Smooth muscle cell of the brain vasculature (primary cell): Measurements from ENCODE around the gene APBA3.

Experiments
- DNase-seq: peaks from one replicate; pipeline ENCODE4 v3.0.0-alpha.2; 2012; ENCODE audit warnings: low read depth, low spot score

APBA3 gene

DNA sequence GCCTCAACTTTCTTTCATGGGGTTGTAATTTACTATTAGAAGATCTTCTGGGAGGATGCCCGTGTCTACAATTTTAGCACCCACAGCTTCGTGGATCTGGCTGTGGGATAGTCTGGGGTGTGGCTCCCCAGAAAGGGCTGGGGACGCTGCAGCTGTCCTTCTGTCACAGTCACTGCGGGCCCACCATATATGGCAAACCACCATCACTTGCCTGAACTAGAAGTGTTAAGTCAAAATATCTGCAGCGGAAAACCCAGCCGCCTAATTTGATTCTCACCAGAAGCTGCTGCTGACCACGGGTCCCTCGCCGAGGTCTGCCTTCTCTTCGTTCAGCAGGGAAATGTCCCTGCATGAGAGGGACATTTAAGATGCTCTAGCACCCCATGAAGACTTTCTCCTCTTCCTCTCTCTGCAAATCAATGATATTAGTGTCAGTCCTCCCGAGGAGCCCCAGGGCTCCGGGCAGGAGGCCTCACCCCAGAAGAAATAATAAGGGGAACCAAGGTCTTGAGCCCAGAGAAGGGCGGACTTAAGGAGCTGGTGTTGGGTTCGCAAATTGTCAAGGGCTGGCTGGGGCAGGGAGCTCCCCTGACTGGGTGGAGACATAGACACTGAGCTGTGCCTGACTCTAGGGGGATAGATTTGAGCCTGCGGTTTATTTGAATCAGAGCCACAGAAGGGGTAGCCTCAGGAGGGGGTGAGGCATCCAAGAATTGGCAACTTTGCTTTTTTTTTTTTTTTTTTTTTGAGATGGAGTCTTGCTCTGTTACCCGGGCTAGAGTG lies 27.7 kb upstream of the APBA3 start:
- DNase-seq = no peak

DNA sequence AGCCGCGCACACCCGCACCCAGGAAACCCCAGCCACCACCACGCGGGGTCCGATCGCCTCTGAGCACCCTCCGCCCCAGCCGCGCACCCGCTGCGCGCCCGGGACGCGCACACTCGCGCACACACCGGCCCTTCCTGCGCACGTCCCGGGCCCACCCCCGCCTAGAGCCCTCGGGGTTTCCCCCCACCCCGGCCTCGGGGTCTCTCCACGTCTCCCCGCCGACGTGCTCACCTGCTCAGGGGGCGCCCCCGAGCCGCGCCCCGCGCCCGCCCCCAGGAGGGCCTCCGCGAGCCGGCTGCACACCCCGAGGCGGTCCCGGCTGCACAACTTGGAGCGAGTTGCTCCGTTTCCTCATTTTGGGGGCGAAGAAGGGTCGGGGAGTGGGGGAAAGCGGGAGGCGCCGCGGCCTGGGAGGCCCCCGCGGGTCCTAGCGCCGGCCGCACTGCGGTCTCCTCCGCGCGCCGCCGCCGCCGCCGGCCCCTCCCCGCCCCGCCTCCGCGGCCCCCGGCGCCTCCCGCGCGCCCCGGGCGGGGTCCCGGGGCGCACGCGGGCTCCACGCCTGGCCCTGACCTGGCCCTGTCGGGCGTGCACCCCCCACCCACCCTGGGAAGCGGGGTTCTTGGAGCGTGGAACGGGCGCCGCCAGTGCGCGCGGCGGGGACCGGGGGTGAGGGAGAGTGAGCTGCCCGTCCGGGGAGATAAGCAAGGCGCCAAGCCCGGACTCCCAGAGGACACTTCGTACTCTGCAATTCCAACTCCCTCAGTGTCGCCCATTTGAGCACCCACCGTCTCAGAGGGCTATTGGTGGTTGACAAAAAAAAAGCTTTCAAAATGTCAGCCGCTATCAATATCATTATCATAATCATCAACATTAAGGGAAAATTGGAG lies 24.7 kb upstream of the APBA3 start, which contains the start of gene MATK:
Gene MATK, minus strand, starts transcription at position 444 of the 887 bp plus-strand sequence. CDS start 1,246 bp downstream, outside the sequence.
- no peak for DNase-seq

DNA sequence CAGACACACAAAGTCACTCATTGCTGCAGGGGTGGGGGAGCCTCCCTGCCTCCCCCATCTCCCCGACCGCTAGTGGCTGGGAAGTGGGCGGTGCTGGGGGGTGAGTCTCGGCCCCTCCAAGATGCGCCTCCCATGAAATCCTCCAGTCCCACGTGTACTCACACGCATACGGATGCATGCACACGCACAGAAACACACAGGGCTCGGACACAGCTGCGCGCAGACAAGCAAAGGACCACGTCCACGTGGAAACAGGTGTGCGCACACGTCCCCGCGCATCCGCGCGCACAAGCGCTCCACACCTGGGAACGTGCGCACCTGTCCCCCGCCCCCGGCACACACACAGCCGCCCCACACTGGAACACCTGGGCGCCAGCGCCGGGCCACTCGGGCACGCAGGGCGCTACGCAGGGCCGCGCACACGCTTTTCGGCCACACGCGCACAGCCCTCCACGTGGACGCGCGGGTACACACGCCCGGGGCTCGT lies 24.0 kb upstream of the APBA3 start:
- DNase-seq = no peak

DNA sequence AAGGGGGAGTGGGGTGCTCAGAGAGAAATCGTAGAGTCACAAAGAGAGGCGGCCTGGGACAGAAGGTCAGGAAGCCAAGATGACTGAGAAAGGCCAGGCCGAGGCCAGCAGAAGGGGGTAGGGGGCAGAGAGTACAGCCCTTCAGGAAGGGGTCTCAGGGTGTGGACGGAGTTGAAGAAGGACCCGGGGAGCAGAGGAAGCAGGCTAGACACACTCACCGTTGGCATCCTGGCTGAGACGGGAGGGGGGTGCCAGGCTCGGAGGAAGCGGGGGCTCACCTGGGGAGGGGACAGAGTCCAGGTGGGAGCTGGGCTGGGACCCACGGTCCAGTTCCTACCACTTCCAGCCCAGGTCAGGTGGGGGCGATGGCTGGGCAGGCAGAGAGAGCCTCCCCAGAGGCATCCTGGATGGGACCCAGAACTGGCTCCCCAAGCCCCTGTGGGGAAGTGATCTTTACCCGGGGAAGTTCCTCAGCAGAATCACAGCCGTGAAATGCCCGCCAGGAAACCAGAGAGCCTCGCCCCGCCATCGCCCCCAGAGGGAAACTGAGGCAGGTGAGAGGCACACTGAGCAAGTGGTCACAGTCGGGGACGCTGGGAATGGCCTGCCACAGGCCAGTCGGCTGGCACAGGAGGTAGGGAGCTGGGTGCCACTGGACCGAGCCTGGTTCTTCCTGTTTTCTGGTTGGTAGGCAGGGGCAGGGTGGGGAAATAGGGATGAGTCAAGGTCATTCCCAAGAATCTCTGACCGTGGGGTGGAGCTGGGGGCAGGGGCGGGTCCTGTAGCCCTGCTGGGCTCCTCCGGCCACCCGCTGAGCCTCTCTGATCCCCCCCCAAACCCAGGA lies 23.3 kb upstream of the APBA3 start:
- DNase-seq = no peak

DNA sequence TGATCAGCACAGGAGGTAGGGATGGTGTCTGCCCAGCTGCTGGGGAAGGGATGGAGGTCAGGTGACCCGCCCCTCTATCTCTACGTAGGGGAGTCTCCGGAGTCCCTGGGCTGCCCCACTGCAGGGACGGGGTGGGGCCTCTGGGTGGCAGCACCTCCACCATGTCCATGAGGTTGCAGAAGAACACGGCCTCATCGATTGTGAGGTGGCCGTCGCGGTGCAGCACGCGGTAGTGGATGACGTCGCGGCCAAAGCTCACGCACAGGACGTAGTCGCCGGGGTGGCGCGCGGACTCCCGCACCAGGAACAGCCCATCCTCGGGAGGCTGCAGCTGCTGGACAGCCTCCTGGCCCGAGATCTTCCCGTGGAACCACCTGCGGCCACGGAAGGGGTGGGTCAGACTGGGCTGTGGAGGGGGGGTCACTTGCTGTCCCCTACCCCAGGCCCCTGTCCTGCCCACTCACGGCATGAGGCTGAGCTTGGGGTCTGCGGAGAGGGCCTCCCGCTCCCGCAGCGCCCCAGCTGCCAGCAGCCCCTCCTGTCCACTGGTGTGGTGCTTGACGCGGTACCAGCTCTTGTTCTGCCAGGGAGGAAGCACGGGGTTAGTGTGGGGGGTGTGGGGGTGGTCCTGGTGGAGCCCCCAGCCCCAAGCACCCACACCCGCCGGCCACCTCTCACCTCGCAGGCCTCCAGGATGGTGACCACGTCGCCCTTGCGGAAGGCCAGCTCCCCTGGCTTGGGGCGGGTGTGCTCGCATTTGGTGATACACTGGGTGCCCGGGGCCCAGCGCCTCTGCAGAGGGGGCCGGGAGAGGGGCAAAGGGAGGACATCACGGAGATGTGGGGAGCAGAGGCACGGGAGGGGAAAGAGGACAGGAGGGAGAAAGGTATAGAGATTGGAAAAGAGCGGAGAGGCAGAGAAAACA lies 22.4 kb upstream of the APBA3 start:
- DNase-seq = no peak

DNA sequence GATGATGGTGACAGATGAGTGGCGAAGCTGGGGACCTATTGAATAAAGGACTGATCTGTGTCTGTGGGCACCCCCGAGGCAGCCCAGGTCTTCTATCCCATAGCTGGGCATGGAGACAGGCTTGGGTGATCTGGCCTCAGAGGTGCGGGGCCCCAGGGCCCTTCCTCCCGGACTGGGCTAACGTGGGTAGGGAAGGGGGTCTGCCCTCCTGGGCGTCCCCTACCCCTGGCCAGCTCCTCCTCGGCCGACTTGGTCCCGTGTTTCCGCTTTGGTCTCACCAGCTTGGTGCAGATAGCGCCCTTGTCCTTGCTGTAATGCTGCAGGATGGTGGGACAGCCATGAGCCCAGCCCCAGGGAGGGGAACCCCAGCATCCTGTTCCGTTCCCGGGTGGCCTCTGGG lies 21.4 kb upstream of the APBA3 start:
- no peak for DNase-seq

DNA sequence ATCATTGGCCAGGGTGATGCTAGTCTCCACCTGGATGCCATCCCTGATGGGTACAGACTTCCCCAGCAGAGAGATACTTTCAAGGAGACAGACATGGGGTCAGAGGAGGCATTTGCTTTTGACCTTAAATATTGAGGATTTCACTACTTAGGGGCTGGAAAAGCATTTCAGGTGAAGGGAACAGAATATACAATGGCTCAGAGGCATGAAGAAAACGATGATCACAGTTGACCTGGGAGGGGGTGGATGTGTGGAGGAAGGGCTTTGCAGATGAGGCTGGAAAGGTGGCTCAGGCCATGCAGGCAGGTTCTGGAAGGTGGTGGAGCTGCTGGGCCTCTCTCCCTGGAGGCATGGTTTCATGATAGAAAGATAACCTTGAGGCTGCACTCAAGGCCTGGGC lies 20.8 kb upstream of the APBA3 start:
- no peak for DNase-seq

DNA sequence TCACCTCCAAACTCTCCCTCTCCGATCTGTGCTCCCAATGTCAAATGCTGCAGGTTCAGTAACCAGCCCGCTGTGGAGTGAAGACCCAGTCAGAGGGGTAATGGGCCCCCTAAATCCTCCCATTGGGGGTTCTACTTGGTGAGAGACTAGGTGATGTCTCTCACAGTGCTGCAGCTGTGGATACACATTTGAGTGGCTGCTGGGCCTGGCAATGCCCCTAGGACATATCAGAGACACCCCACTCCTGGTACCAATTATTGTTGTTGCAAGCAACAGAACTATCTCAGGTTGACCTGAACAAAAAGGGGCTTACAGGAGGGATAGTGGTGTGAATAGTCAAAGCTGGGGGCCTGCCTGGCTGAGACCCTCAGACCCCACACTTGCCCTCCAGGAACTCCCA lies 20.1 kb upstream of the APBA3 start:
- no peak for DNase-seq

DNA sequence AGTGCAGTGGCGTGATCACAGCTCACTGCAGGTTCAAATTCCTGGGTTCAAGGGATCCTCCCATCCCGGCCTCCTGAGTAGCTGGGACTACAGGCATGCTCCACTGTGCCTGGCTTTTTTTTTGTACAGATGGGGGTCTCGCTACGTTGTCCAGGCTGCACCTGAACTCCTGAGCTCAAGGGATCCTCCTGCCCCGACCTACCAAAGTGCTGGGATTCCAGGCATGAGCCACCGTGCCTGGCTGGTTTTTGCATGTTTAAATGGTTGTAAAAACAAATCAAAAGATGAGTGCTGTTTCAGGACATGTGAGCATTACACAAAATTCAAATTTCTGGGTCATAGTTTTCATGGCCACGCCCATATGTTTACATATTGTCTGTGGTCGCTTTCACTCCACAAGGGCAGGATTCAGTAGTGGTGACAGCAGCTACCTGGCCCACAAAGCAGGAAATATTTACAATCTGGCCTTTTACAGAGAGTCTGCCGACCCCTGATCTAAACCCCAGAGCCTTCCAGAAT lies 19.4 kb upstream of the APBA3 start:
- DNase-seq = no peak

DNA sequence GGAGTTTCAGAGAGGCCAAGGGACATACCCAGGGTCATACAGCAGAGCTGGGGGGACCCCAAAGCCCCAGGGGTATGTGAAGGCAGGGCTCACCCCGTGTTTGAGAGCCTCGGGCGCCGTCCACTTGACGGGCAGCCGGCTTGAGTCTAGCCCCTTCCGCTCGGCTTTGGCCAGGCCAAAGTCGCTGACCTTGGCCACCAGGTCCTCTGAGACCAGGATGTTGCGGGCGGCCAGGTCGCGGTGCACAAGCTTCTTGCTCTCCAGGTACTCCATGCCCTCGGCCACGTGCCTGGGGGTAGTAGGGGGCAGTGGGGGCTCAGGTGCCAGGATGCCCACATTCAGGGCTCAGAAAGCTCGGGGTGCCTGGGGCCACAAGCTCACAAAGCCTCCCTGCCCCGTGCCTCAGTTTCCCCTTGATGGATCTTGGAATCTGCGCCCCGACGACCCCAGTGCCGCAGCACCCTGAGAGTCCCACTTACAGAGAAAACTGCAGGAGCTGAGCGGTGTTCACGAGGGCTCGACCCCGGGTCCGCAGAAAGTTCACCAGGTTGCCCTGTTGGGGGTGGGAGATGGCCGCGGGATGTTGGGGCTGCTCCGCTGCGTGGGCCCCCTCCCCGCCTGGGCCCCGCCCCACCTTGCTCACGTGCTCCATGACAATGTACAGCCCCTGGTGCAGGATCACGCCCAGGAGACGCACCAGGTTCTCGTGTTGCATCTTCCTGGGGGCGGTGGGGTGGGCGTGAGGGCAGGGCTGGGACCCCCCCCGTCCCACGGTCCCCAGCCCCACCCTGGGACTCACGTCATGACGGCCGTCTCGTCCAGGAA lies 17.6 kb upstream of the APBA3 start:
- DNase-seq = no peak

DNA sequence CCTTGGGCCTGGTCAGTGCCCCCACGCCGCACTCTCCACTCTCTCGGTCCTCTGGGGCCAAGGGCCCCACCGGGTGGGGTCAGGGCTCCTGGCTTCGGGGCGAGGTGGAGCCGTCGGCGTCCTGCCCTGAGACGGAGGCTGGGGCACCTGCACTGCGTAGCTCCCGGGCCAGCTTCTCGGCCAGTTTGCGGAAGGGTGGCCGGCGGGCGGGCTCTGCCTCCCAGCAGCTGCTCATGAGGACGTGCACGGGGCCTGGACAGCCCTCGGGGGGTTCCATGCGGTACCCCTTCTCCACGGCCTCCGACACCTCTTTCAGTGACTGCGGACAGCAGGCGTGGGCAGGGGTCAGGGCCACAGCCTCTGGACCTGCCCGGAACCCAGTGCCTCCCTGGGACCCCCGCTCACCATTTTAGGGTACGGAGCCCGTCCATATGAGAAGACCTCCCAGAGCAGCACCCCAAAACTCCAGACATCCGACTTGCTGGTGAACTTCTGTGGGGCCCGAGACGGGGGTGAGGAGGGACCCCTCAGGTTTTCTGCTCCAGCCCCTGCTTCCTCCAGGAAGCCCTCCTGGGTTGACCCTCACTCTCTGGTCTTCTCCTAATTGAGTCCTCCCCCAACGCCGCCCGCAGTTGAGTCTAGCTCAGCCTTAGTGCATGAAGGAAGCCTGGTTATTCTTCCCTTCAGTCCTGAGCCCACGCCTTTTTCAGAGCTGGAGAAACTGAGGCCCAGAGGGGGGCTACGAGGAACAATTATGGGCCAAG lies 16.8 kb upstream of the APBA3 start:
- no peak for DNase-seq

DNA sequence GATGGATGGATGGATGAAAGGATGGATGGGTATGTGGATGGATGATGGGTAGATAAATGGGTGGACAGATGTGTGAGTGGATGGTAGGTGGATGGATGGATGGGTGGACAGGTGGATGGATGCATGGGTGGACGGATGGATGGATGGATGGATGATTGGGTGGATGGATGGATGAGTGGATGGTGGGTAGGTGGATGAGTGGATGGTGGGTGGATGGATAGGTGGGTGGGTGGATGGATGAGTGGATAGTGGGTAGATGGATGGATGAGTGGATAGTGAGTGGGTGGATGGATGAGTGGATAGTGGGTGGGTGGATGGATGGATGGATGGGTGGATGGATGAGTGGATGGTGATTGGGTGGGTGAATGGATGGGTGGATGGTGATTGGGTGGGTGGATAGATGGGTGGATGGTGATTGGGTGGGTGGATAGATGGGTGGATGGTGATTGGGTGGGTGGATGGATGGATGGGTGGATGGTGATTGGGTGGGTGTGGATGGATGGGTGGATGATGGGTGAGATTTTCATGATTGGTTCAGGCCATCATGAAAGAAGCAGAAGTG lies 15.1 kb upstream of the APBA3 start:
- no peak for DNase-seq

DNA sequence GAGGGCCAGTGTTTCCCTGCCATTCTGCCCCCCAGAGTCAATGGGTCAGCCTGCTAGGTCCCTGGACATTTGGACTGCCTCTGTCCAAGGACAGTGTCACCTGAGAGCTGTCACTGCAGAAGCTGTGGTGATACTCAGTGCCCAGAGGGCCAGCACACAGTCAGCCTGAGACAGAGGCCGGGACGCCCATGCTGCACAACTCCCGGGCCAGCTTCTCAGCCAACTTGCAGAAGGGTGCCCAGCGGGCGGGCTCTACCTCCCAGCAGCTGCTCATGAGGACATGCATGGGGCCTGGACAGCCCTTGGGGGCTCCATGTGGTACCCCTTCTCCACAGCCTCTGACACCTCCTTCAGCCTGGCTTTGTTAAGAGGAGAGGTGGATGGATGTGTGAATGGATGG lies 14.3 kb upstream of the APBA3 start:
- DNase-seq = no peak

DNA sequence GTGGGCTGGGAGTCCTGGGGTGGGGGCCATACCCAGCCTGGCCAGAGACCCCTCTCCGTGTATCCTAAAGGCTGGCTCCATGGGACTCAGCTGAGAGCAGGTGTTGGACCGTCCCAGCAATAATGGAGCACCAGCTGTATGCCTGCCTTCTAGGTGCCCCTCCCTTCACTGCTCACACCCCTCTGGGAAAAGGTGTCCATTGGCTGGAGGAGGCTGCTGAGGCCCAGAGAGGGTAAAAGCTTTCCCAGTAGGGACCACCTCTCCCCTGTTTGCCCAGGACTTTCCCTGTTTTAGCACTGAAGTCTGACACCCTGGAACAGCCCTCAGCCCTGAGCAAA lies 13.9 kb upstream of the APBA3 start:
- DNase-seq = no peak

DNA sequence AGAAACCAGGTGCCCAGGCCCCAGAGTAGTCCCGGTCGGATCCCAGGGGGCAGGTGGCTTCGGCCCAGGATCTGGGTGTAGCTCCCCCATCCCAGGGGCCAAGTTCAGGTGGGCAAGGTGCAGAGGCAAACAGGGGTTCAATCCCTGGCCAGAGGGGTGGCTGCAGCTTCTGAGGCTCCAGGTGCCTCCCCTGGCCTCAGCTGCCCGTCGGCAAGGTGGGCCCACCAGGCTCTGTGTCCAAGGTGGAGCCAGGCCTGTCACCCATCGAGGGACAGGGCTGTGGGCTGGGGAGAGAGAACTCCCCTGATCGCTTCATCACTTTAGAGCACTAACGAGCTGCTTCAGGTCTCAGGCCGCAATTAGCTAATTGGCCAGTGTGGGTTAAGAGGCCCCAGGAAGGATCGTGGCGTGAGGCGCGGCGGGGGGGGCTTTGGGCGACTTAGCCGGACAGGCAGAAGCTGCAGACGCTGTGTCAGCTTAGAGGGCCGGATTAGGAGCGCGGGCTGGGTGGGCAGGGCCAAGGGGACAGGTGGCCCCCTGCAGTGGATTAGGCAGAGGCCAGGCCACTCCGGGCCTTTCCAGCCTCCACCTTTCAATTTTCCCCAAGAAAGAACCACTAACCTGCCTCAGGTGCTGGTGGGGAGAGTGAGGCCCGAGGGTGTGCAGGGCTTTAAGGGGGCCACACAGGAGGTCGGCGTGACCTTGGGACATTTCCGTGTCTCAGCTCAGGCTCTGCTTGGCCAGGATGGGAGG lies 13.3 kb upstream of the APBA3 start:
- DNase-seq = no peak

DNA sequence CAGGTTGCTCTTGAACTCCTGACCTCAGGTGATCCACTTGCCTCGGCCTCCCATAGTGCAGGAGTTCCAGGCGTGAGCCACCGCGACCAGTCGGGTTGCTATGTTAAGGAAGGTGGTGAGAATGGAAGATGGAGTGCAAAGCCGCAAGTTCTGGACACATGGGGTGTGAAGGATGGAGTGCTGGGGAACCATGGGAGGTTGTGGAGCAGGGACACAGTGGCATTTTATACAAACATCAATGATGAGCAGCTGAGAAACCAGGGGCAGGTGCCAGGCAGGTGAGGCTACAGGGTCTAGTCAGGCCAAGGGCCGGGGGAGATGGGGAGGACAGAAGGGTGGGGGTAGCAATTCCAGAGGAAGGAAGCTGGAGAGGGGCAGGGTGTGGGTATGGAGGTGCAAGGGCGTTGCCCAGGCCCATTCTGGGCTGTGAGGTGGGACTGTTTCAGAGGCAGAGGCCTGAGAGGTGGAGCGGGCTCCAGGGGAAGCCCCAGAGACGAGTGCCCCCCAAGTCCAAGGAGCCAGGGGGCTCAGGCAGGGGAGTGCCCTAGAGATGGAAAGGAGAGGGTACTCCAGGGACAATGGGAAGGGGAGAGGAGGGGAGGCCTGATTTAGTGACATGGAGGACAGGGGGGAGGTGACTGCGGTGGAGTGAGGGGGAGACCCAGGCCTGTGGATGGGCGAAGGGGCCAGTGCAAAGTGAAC lies 12.5 kb upstream of the APBA3 start:
- no peak for DNase-seq

DNA sequence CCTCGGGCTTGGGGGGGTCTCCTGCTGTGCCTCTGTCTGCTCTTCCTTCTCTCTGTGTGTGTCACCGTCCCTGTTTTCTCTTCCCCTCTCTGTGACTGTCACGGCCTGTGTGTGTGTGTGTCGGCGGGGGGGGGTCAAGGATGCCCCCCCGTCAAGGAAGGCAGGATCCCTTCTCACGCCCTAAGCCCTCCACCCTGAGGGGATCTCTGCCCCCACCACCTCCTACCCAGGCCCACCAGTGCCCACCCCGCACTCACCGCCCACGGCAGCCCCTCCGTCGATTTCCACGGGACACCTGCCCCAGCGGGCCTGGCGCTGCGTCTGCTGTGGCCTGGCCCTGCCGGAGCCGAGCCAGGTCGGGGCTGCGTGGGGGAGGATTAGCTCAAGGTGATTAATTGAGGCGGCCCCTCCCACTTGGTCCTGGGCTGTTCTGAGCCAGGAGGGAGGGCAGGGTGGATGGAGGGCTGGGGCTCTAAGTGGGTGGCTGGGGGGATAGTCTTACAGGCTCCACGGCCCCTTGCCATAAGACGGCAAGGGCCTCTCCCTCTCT lies 10.5 kb upstream of the APBA3 start, which contains the start of gene RAX2:
Gene RAX2, minus strand, starts transcription at position 323 of the 550 bp plus-strand sequence. CDS start 486 bp downstream, outside the sequence.
- no peak for DNase-seq
